HEK293 (cell line): ENCODE measurements around the gene ZNF613.
A peak's percentile ranks its signal among the peaks of the same experiment; 100 is the strongest.

ENCODE experiments used
- GLI4 ChIP-seq: fragments of 450-650 bp; formaldehyde crosslinking; IDR thresholded peaks from 2 replicates; pipeline ENCODE4 v1.5.1; 2016; ENCODE audit warnings: missing biosample characterization, missing genetic modification characterization
- MZF1 ChIP-seq: fragments of 450-650 bp; formaldehyde crosslinking; IDR thresholded peaks from 2 replicates; pipeline ENCODE4 v1.5.1; 2017; ENCODE audit warnings: missing biosample characterization, missing genetic modification characterization, borderline replicate concordance
- PRDM1 ChIP-seq: fragments of 450-650 bp; formaldehyde crosslinking; IDR thresholded peaks from 2 replicates; pipeline ENCODE4; 2016; ENCODE audit warnings: missing biosample characterization, missing genetic modification characterization
- ZBTB49 ChIP-seq: fragments of 450-650 bp; formaldehyde crosslinking; IDR thresholded peaks from 2 replicates; pipeline ENCODE4 v1.5.1; 2016; ENCODE audit warnings: missing biosample characterization, missing genetic modification characterization, low read depth
- ZFP37 ChIP-seq: fragments of 450-650 bp; formaldehyde crosslinking; IDR thresholded peaks from 2 replicates; pipeline ENCODE4 v1.5.1; 2016; ENCODE audit warnings: missing biosample characterization, missing genetic modification characterization
- ZNF157 ChIP-seq: fragments of 450-650 bp; formaldehyde crosslinking; IDR thresholded peaks from 2 replicates; pipeline ENCODE4 v1.5.1; 2016; ENCODE audit warnings: missing biosample characterization, missing genetic modification characterization
- ZNF239 ChIP-seq: fragments of 450-650 bp; formaldehyde crosslinking; IDR thresholded peaks from 2 replicates; pipeline ENCODE4 v1.5.1; 2016; ENCODE audit warnings: missing biosample characterization, missing genetic modification characterization
- ZNF280D ChIP-seq: fragments of 450-650 bp; formaldehyde crosslinking; IDR thresholded peaks from 2 replicates; pipeline ENCODE4 v1.5.1; 2016; ENCODE audit warnings: missing biosample characterization, missing genetic modification characterization
- ZNF292 ChIP-seq: fragments of 450-650 bp; formaldehyde crosslinking; IDR thresholded peaks from 2 replicates; pipeline ENCODE4 v1.5.1; 2016; ENCODE audit warnings: low read depth, missing biosample characterization, missing genetic modification characterization, borderline replicate concordance
- ZNF311 ChIP-seq: fragments of 450-650 bp; formaldehyde crosslinking; IDR thresholded peaks from 2 replicates; pipeline ENCODE4 v1.5.1; 2017; ENCODE audit warnings: missing biosample characterization, missing genetic modification characterization, borderline replicate concordance
- ZNF354C ChIP-seq: fragments of 450-650 bp; formaldehyde crosslinking; IDR thresholded peaks from 2 replicates; pipeline ENCODE4 v1.5.1; 2016; ENCODE audit warnings: missing biosample characterization, missing genetic modification characterization, low read depth, borderline replicate concordance
- ZNF48 ChIP-seq: fragments of 450-650 bp; formaldehyde crosslinking; IDR thresholded peaks from 2 replicates; pipeline ENCODE4 v1.5.1; 2016; ENCODE audit warnings: missing biosample characterization, missing genetic modification characterization
- ZNF510 ChIP-seq: fragments of 450-650 bp; formaldehyde crosslinking; IDR thresholded peaks from 2 replicates; pipeline ENCODE4 v1.5.1; 2018; ENCODE audit warnings: mild to moderate bottlenecking, missing genetic modification characterization, missing biosample characterization; ENCODE audit not compliant: insufficient replicate concordance
- ZNF513 ChIP-seq: fragments of 450-650 bp; IDR thresholded peaks from 2 replicates; pipeline ENCODE4 v1.5.1; 2018; ENCODE audit warnings: missing biosample characterization, missing genetic modification characterization
- ZNF518A ChIP-seq: fragments of 450-650 bp; formaldehyde crosslinking; conservative IDR thresholded peaks from 2 replicates; pipeline ENCODE4 v1.5.1; 2016; ENCODE audit warnings: low read depth, missing biosample characterization, missing genetic modification characterization
- ZNF610 ChIP-seq: fragments of 450-650 bp; formaldehyde crosslinking; IDR thresholded peaks from 2 replicates; pipeline ENCODE4 v1.5.1; 2016; ENCODE audit warnings: missing biosample characterization, missing genetic modification characterization, borderline replicate concordance
- ZNF777 ChIP-seq: fragments of 450-650 bp; formaldehyde crosslinking; IDR thresholded peaks from 2 replicates; pipeline ENCODE4 v1.5.1; 2017; ENCODE audit warnings: missing biosample characterization, missing genetic modification characterization, borderline replicate concordance
- ZSCAN16 ChIP-seq: fragments of 450-650 bp; formaldehyde crosslinking; IDR thresholded peaks from 2 replicates; pipeline ENCODE4 v1.5.1; 2016; ENCODE audit warnings: missing biosample characterization, missing genetic modification characterization
- ZXDB ChIP-seq: fragments of 450-650 bp; formaldehyde crosslinking; IDR thresholded peaks from 2 replicates; pipeline ENCODE4 v1.5.1; 2016; ENCODE audit warnings: missing biosample characterization, missing genetic modification characterization
- TF ChIP-seq, protein P1 (sequence below): fragments of 450-650 bp; formaldehyde crosslinking; IDR thresholded peaks from 2 replicates; pipeline ENCODE4 v1.5.1; 2017; ENCODE audit warnings: missing biosample characterization, missing genetic modification characterization
- TF ChIP-seq, protein P2 (sequence below): fragments of 450-650 bp; formaldehyde crosslinking; IDR thresholded peaks from 2 replicates; pipeline ENCODE4 v1.5.1; 2016; ENCODE audit warnings: missing biosample characterization, missing genetic modification characterization

ZNF613 gene

DNA sequence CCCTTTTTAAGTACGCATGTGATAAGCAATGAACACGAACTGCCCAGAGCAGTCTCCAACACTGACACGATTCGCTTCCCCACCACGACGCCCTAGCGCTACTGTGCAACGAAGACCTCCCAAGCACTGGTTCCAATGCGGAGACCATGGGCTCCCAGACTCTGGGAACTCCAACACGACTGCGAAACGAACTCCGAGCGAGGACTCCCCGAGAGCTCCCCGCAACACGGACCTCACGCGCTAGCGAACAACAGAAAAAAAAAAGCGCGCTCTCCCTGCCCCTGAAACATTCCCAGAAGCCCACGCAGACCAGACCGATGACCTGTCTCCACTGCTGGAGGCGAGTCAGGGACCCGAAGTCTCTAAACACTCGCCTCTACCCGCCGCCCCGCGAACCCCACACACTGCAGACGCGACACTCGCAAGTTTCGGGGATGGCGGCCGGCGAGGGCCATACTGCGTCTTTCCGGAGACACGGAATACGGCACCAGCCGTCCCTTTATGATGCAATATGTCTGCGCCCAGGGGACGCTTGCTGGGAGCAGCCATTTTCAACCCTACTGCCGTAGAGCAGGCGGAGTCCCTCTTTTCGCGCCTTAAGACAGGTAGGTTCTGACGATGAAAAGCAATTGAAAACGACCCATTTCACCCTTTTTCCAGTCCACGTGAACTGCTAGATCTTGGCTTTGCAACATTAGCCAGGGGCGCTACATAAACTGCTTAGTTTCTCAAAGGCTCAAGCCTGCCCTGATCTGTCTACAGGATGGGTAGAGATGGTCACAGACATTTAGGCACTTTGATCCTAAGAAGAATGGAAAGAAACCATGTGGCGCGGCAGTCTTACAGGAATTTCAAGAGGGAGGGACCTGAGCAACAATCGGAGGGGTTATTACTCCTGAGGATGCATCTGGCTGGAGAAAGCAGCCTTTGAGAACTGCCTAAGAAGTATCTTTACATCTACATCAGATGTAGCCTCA is 39.5 kb upstream of the ZNF613 start, which contains the start of gene ZNF577 (continued):
- no peak for TF ChIP-seq ZNF513 (tag by site-specific recombination)
- TF ChIP-seq ZNF292 (tag by site-specific recombination) = no peak
- TF ChIP-seq GLI4 (tag by site-specific recombination) = no peak
- TF ChIP-seq ZNF777 (tag by site-specific recombination) = no peak
- TF ChIP-seq ZBTB49 (tag by site-specific recombination) = no peak
- no peak for TF ChIP-seq ZNF48 (tag by site-specific recombination)
- TF ChIP-seq ZSCAN16 (tag by site-specific recombination) = no peak
- no peak for TF ChIP-seq ZNF610 (tag by site-specific recombination)
- TF ChIP-seq ZNF280D (tag by site-specific recombination) = no peak; the same call in 1 of the 2 replicates
- no peak for TF ChIP-seq ZNF354C (tag by site-specific recombination)
- TF ChIP-seq ZNF311 (tag by site-specific recombination) = no peak
- TF ChIP-seq ZFP37 = 0 out of 2 replicates have a peak, but pooled peaks have one; percentile 43
- no peak for TF ChIP-seq ZNF510 (tag by site-specific recombination)
- TF ChIP-seq, protein P1, sequence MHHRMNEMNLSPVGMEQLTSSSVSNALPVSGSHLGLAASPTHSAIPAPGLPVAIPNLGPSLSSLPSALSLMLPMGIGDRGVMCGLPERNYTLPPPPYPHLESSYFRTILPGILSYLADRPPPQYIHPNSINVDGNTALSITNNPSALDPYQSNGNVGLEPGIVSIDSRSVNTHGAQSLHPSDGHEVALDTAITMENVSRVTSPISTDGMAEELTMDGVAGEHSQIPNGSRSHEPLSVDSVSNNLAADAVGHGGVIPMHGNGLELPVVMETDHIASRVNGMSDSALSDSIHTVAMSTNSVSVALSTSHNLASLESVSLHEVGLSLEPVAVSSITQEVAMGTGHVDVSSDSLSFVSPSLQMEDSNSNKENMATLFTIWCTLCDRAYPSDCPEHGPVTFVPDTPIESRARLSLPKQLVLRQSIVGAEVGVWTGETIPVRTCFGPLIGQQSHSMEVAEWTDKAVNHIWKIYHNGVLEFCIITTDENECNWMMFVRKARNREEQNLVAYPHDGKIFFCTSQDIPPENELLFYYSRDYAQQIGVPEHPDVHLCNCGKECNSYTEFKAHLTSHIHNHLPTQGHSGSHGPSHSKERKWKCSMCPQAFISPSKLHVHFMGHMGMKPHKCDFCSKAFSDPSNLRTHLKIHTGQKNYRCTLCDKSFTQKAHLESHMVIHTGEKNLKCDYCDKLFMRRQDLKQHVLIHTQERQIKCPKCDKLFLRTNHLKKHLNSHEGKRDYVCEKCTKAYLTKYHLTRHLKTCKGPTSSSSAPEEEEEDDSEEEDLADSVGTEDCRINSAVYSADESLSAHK (tag by site-specific recombination) = no peak
- no peak for TF ChIP-seq ZNF239
- TF ChIP-seq MZF1 = no peak
- peak; percentile 73; the same call in 1 of the 2 replicates for TF ChIP-seq ZXDB
- TF ChIP-seq PRDM1 = no peak
- peak; percentile 65 for TF ChIP-seq ZNF518A (tag by site-specific recombination)
- TF ChIP-seq, protein P2, sequence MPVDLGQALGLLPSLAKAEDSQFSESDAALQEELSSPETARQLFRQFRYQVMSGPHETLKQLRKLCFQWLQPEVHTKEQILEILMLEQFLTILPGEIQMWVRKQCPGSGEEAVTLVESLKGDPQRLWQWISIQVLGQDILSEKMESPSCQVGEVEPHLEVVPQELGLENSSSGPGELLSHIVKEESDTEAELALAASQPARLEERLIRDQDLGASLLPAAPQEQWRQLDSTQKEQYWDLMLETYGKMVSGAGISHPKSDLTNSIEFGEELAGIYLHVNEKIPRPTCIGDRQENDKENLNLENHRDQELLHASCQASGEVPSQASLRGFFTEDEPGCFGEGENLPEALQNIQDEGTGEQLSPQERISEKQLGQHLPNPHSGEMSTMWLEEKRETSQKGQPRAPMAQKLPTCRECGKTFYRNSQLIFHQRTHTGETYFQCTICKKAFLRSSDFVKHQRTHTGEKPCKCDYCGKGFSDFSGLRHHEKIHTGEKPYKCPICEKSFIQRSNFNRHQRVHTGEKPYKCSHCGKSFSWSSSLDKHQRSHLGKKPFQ (tag by site-specific recombination) = no peak
- TF ChIP-seq ZNF157 (tag by site-specific recombination) = no peak
